ENCODE results near the gene C14orf119.

C14orf119 gene

DNA sequence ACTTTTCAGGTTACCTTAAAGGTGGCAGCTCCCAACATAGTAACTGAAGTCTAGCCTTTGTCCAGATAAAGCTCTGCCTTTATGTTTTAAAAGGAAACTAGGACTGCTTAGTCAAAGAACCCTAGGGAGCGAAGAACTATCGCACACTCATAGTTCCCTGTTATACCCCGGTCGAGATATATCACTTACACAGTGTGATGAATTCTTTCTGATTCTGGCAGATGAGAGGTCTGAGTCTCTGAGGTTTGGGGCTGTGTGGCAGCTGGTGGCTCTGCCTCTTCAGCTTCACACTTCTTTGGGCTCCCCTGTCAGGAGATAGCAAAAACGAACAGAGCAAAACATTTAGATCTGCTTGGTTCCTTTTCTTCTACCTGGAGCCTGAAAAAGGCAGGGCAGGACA lies 17.3 kb upstream of the C14orf119 start:
- no peak overlapping the region for H3K27ac ChIP-seq (ENCODE audit: low read length)
- H3K36me3 ChIP-seq (ENCODE audit: control insufficient read depth, low read depth, low read length), result peaks cover 91% of the 10 kb centered on the region
- H3K9ac ChIP-seq (ENCODE audit: low read length), result no peak overlapping the region
- H3K27me3 ChIP-seq (ENCODE audit: control insufficient read depth, insufficient read depth, low read length), result no peaks in the 10 kb centered on the region
- no peak overlapping the region for H3K4me3 ChIP-seq (ENCODE audit: low read length)
- peaks cover under 1% of the 10 kb centered on the region for H3K4me1 ChIP-seq (ENCODE audit: control insufficient read depth, low read depth, low read length)
- no peaks in the 10 kb centered on the region for H3K9me3 ChIP-seq (ENCODE audit: control insufficient read depth, low read depth, low read length)

DNA sequence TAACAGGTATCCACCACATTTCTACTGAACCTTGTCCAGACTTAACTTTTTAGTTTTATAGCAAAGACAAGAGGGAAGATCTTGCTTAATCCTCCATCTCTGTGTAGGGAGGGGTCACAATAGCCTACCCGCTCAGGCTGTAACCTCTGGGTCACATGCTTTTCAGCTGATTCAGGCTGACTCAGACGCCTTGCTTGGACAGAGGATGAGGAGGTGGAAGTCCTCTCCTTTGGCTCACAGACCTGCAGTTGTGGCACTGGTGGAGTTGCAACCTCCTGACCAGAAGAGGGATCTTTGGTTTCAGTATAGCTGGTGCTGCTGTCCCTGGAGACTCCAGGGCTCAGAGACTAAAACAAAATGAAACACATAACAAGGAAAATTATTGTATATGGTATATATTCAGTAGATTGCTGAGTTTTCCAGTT lies 16.6 kb upstream of the C14orf119 start:
- H3K36me3 ChIP-seq (ENCODE audit: control insufficient read depth, low read depth, low read length), result peaks cover 90% of the 10 kb centered on the region
- no peak overlapping the region for H3K4me3 ChIP-seq (ENCODE audit: low read length)
- no peaks in the 10 kb centered on the region for H3K4me1 ChIP-seq (ENCODE audit: control insufficient read depth, low read depth, low read length)
- H3K27ac ChIP-seq (ENCODE audit: low read length), result no peak overlapping the region
- no peak overlapping the region for H3K9ac ChIP-seq (ENCODE audit: low read length)
- no peaks in the 10 kb centered on the region for H3K9me3 ChIP-seq (ENCODE audit: control insufficient read depth, low read depth, low read length)
- no peaks in the 10 kb centered on the region for H3K27me3 ChIP-seq (ENCODE audit: control insufficient read depth, insufficient read depth, low read length)

DNA sequence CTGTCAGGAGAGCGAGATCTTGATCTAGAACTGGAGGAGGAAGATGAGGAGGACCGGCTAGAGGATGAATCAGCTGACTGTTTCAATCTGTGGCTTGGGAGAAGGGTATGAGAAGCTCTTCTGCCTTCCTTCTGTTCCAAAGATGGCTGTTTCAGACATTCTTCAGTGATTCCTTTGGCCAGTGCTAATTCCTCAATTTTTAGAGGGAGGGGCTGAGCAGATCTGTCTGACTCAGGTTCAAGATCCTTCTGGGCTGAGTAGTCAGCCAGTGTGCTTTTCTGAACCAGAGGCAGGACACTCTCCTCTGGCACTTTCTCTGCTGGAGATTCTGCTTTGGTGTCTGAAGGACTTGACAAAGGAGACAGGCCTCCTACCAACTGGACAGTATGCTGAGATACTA lies 15.6 kb upstream of the C14orf119 start:
- no peak overlapping the region for H3K9ac ChIP-seq (ENCODE audit: low read length)
- no peaks in the 10 kb centered on the region for H3K4me1 ChIP-seq (ENCODE audit: control insufficient read depth, low read depth, low read length)
- H3K9me3 ChIP-seq (ENCODE audit: control insufficient read depth, low read depth, low read length), result no peaks in the 10 kb centered on the region
- no peaks in the 10 kb centered on the region for H3K27me3 ChIP-seq (ENCODE audit: control insufficient read depth, insufficient read depth, low read length)
- no peak overlapping the region for H3K4me3 ChIP-seq (ENCODE audit: low read length)
- no peak overlapping the region for H3K27ac ChIP-seq (ENCODE audit: low read length)
- peaks cover 82% of the 10 kb centered on the region for H3K36me3 ChIP-seq (ENCODE audit: control insufficient read depth, low read depth, low read length)

GRCh38 chr14:23080474-23080873 lies 14.8 kb upstream of the C14orf119 start:
- no peaks in the 10 kb centered on the region for H3K4me1 ChIP-seq (ENCODE audit: control insufficient read depth, low read depth, low read length)
- no peak overlapping the region for H3K9ac ChIP-seq (ENCODE audit: low read length)
- H3K27me3 ChIP-seq (ENCODE audit: control insufficient read depth, insufficient read depth, low read length), result no peaks in the 10 kb centered on the region
- H3K27ac ChIP-seq (ENCODE audit: low read length), result no peak overlapping the region
- H3K9me3 ChIP-seq (ENCODE audit: control insufficient read depth, low read depth, low read length), result no peaks in the 10 kb centered on the region
- H3K4me3 ChIP-seq (ENCODE audit: low read length), result no peak overlapping the region
- peaks cover 78% of the 10 kb centered on the region for H3K36me3 ChIP-seq (ENCODE audit: control insufficient read depth, low read depth, low read length)

DNA sequence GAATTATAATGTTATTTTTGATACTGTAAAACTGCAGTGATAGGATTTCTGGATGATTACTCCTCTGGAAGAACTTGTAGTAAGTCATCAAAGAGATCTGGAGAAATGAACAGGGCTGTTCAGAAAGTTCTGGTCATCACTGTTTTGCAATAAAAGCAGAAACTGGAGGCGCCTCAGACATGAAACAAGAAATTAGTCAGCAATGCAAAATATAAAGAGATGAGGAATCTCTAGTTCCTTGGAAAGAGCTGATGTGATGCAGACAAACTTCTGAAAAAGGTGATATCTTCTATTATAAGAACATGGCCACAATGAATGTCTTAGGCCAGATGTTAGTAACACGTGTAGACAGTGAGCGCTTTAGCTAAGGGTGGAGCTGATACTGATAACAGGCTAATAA lies 9.8 kb upstream of the C14orf119 start:
- Histone ChIP-seq H3K36me3 (ENCODE audit: control insufficient read depth, low read depth, low read length) (peaks cover 78% of the 10 kb centered on the region), H3K27ac (ENCODE audit: low read length) (no peak overlapping the region), H3K4me1 (ENCODE audit: control insufficient read depth, low read depth, low read length) (no peaks in the 10 kb centered on the region), H3K4me3 (ENCODE audit: low read length) (no peak overlapping the region), H3K9me3 (ENCODE audit: control insufficient read depth, low read depth, low read length) (no peaks in the 10 kb centered on the region), H3K27me3 (ENCODE audit: control insufficient read depth, insufficient read depth, low read length) (no peaks in the 10 kb centered on the region), H3K9ac (ENCODE audit: low read length) (no peak overlapping the region)

- Histone ChIP-seq H3K9me3 (ENCODE audit: control insufficient read depth, low read depth, low read length) (no peaks in the 10 kb centered on the region), H3K9ac (ENCODE audit: low read length) (no peak overlapping the region), H3K4me3 (ENCODE audit: low read length) (no peak overlapping the region), H3K36me3 (ENCODE audit: control insufficient read depth, low read depth, low read length) (peaks cover 73% of the 10 kb centered on the region), H3K27ac (ENCODE audit: low read length) (no peak overlapping the region), H3K27me3 (ENCODE audit: control insufficient read depth, insufficient read depth, low read length) (no peaks in the 10 kb centered on the region), H3K4me1 (ENCODE audit: control insufficient read depth, low read depth, low read length) (no peaks in the 10 kb centered on the region)
Measured at GRCh38 chr14:23086565-23086964, 8.7 kb upstream of the C14orf119 start.

DNA sequence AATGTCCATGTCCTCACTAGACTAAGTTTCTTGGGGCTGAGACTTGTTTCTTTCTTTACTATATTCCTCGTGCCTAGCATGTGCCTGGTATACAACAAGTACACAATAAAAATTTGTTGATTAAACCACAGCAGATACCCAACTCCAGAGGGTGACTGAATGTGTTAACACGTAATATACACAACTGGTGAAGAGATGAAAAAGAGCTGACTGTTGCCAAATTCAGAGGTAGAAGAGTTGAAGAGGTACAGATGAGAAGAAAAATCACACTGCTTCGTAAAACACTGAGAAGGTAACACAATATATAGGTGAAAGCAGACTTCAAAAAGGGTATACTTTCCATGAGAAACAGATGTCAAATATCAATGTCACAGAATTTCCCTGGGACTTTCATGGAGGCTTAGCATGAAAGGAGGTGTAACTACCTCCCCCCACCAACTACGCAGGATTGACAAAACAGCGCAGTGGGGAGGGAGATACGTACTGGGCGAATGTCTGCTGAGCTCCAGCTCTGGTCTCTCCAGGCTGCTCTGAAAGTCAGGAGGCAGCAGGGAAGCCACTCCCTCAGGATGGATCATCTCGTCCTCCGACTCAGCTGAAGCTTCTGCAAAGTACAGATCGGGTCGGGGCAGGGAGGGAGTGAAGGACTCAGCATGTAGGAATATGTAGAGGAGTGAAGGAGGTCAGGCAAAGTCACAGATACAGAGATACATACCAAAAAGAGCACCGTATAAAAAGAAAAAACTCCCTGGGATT lies 5.6 kb upstream of the C14orf119 start:
- H3K4me3 ChIP-seq (ENCODE audit: low read length), result no peak overlapping the region
- no peak overlapping the region for H3K27ac ChIP-seq (ENCODE audit: low read length)
- H3K9me3 ChIP-seq (ENCODE audit: control insufficient read depth, low read depth, low read length), result no peaks in the 10 kb centered on the region
- peaks cover 7% of the 10 kb centered on the region for H3K4me1 ChIP-seq (ENCODE audit: control insufficient read depth, low read depth, low read length)
- no peaks in the 10 kb centered on the region for H3K27me3 ChIP-seq (ENCODE audit: control insufficient read depth, insufficient read depth, low read length)
- no peak overlapping the region for H3K9ac ChIP-seq (ENCODE audit: low read length)
- peaks cover 77% of the 10 kb centered on the region for H3K36me3 ChIP-seq (ENCODE audit: control insufficient read depth, low read depth, low read length)

DNA sequence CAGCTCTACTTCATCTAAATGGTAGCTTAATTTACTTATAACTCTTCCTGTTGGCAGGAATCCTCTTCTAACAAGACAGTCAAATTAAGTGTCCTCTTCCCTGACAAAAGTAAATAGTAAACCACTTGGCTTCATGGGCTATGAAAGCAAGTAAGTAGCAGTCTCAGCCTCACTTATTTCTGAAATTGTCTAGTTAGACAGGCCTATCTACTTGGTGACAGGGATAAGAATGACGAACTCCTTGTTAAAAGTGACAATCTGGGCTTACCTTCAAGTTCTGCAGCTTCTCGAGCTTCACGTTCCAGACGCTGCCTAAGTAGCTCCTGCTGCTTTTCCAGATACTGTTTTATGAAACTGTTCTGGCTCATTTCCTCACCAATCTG lies 5.1 kb upstream of the C14orf119 start:
- H3K9ac ChIP-seq (ENCODE audit: low read length), result no peak overlapping the region
- H3K4me3 ChIP-seq (ENCODE audit: low read length), result no peak overlapping the region
- H3K4me1 ChIP-seq (ENCODE audit: control insufficient read depth, low read depth, low read length), result peaks cover 7% of the 10 kb centered on the region
- no peaks in the 10 kb centered on the region for H3K9me3 ChIP-seq (ENCODE audit: control insufficient read depth, low read depth, low read length)
- H3K27me3 ChIP-seq (ENCODE audit: control insufficient read depth, insufficient read depth, low read length), result no peaks in the 10 kb centered on the region
- peaks cover 76% of the 10 kb centered on the region for H3K36me3 ChIP-seq (ENCODE audit: control insufficient read depth, low read depth, low read length)
- no peak overlapping the region for H3K27ac ChIP-seq (ENCODE audit: low read length)

DNA sequence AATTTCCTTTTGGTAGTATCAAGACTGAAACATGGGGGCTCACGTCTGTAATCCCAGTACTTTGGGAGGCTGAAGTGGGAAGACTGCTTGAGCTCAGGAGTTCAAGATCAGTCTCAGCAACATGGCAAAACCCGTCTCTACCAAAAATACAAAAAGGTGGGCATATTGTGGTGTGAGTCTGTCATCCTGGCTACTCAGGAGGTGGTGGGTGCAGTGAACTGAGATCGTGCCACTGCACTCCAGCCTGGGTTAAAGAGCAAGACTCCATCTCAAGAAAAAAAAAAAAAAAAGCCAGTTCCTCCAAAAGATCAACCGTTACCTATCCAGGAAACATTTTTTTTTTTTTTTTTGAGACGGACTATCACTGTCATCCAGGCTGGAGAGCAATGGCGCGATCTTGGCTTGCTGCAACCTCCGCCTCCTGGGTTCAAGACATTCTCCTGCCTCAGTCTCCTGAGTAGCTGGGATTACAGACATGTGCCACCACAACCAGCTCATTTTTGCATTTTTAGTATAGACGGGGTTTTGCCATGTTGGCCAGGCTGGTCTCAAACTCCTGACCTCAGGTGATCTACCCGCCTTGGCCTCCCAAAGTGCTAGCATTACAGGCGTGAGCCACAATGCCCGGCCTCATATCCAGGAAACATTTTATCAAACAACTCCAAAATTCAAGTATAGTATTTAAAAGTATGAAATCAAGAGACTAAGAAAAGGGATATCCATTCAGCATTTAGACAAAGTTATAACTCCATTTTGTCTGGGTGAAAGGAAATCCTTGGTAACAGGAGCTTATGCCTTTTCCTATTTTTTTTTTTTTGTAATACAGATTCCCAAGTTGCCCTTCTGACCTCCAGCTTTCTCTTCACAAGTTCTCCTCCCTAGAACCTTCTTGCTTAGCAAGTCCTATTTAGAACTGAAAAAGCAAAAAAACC lies 3.7 kb upstream of the C14orf119 start:
- peaks cover 7% of the 10 kb centered on the region for H3K4me1 ChIP-seq (ENCODE audit: control insufficient read depth, low read depth, low read length)
- no peaks in the 10 kb centered on the region for H3K27me3 ChIP-seq (ENCODE audit: control insufficient read depth, insufficient read depth, low read length)
- H3K4me3 ChIP-seq (ENCODE audit: low read length), result no peak overlapping the region
- no peak overlapping the region for H3K9ac ChIP-seq (ENCODE audit: low read length)
- H3K27ac ChIP-seq (ENCODE audit: low read length), result no peak overlapping the region
- H3K36me3 ChIP-seq (ENCODE audit: control insufficient read depth, low read depth, low read length), result peaks cover 63% of the 10 kb centered on the region
- H3K9me3 ChIP-seq (ENCODE audit: control insufficient read depth, low read depth, low read length), result no peaks in the 10 kb centered on the region

GRCh38 chr14:23093104-23093503 lies 2.2 kb upstream of the C14orf119 start:
- H3K9ac ChIP-seq (ENCODE audit: low read length), result no peak overlapping the region
- H3K9me3 ChIP-seq (ENCODE audit: control insufficient read depth, low read depth, low read length), result no peaks in the 10 kb centered on the region
- H3K27ac ChIP-seq (ENCODE audit: low read length), result no peak overlapping the region
- peak overlapping the region; percentile 88 for H3K4me3 ChIP-seq (ENCODE audit: low read length)
- H3K4me1 ChIP-seq (ENCODE audit: control insufficient read depth, low read depth, low read length), result peaks cover 7% of the 10 kb centered on the region
- no peaks in the 10 kb centered on the region for H3K27me3 ChIP-seq (ENCODE audit: control insufficient read depth, insufficient read depth, low read length)
- peaks cover 56% of the 10 kb centered on the region for H3K36me3 ChIP-seq (ENCODE audit: control insufficient read depth, low read depth, low read length)

DNA sequence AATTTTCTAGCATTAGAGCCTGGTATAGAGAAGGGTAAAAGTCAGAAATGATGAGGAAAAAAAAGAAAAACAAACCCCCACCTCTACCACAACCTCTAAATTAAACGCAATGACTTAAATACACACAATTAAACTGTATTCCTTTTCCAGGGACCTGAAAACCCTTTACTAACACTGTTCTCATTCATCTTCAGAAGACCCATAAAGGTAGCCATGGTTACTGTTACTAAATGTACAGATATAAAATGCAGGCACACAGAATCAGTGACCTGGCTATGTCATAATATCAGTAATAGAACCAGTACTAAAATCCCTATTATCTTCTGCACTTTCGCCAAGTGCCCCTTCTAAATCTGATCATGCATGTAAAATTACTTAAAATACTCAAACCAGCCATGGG lies 1.8 kb upstream of the C14orf119 start:
- peaks cover 7% of the 10 kb centered on the region for H3K4me1 ChIP-seq (ENCODE audit: control insufficient read depth, low read depth, low read length)
- no peak overlapping the region for H3K27ac ChIP-seq (ENCODE audit: low read length)
- H3K27me3 ChIP-seq (ENCODE audit: control insufficient read depth, insufficient read depth, low read length), result no peaks in the 10 kb centered on the region
- H3K36me3 ChIP-seq (ENCODE audit: control insufficient read depth, low read depth, low read length), result peaks cover 56% of the 10 kb centered on the region
- H3K9me3 ChIP-seq (ENCODE audit: control insufficient read depth, low read depth, low read length), result no peaks in the 10 kb centered on the region
- no peak overlapping the region for H3K9ac ChIP-seq (ENCODE audit: low read length)
- peak overlapping the region; percentile 88 for H3K4me3 ChIP-seq (ENCODE audit: low read length)
